MCF 10A (cell line): ENCODE data around the gene RIMS4. TPM values are rescaled to one million over a fixed set of nuclear protein-coding genes. Genes with fewer than 3 reads are reported as not detected.

Experiments
- BruUV-seq: library from RNA; stranded (reverse); fragments of 400-500 nt; replicated peaks from 2 replicates; lab custom pipeline; 2021; lab: Mats Ljungman, UMichigan
- CTCF ChIA-PET: fragments of 300-600 bp; sonication (Branson Sonifier 250); formaldehyde crosslinking; extraction: SDS; loops from one replicate; lab custom pipeline; 2021; ENCODE audit warnings: antibody characterized with exemption, inconsistent platforms; lab: Yijun Ruan, JAX
- POLR2A ChIA-PET: fragments of 300-600, 350-650 bp; sonication (Branson Sonifier 250); formaldehyde crosslinking; extraction: SDS; loops from one replicate; lab custom pipeline; 2020; ENCODE audit warnings: antibody characterized with exemption, inconsistent platforms; lab: Yijun Ruan, JAX
- DNase-seq: peaks from one replicate; pipeline ENCODE4 v3.0.0-alpha.2; 2018; ENCODE audit not compliant: unreplicated experiment
- H3K27ac Mint-ChIP-seq: one replicate; pipeline ENCODE4 v1.8.0; 2022; ENCODE audit warnings: mild to moderate bottlenecking, low read depth, mixed read lengths; ENCODE audit not compliant: unreplicated experiment
- H3K27me3 Mint-ChIP-seq: one replicate; pipeline ENCODE4 v1.8.0; 2022; ENCODE audit warnings: mixed read lengths; ENCODE audit not compliant: insufficient read depth, unreplicated experiment
- H3K36me3 Mint-ChIP-seq: one replicate; pipeline ENCODE4 v1.8.0; 2022; ENCODE audit warnings: mild to moderate bottlenecking, moderate library complexity, mixed read lengths; ENCODE audit not compliant: insufficient read depth, unreplicated experiment
- H3K4me1 Mint-ChIP-seq: one replicate; pipeline ENCODE4 v1.8.0; 2022; ENCODE audit warnings: mixed read lengths; ENCODE audit not compliant: insufficient read depth, unreplicated experiment
- H3K4me3 Mint-ChIP-seq: one replicate; pipeline ENCODE4 v1.8.0; 2022; ENCODE audit warnings: mild to moderate bottlenecking, moderate library complexity, mixed read lengths; ENCODE audit not compliant: unreplicated experiment
- H3K9me3 Mint-ChIP-seq: one replicate; pipeline ENCODE4 v1.8.0; 2022; ENCODE audit warnings: mixed read lengths; ENCODE audit not compliant: unreplicated experiment
- intact Hi-C: fragments of 100-400 bp; cut with micrococcal nuclease; formaldehyde crosslinking; loops from 2 replicates; pipeline ENCODE4 v1.14.1; 2022
- total RNA-seq: library from RNA; stranded (reverse); gene quantifications from 2 replicates; pipeline ENCODE4 v1.2.3, GENCODE V29; 2022
- TF ChIP-seq, protein P1 (sequence below): fragments of 200-600 bp; IDR thresholded peaks from one replicate; pipeline ENCODE4 v1.8.0; 2022; ENCODE audit warnings: antibody characterized with exemption, mild to moderate bottlenecking; ENCODE audit not compliant: unreplicated experiment

Gene RIMS4
- total RNA-seq, 1 experiment from 2014 or later, result not detected

DNA sequence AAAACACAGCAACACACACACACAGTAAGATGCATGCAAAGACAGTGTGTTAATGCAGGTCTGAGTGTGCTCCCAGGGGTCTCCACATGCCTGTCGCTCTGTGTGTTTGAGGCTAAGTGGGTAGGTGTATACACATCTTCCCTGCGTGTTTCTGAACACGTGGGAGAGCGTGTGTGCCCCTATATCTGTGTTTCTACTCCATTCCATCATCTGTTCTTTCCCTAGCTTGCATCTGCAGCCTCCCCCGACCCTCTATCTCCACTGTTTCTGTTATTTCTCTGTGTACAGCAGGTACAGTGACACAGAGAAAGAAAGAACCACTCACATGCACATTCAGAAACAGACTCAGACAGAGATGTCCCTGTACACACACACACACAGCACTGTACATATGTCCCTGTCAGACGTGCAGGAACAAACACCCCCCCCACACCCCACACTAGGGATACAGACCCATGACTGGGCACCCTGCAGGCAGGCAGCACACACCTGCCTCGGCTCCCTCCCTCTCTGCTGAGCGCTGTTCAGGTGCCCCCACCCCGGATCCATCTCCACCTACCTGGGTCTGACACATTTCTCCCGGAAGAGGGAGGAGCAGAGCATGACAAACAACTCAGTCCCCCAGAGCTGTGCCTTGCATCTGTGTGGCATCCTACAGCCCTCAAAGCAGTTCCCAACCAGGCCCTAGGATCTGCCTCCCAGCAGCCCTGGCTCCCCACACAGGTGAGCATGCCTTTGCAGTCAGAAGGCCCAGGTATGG is 37.1 kb downstream of the RIMS4 start:
- no TSS peak for BruUV-seq
- no peaks in the 10 kb centered on the region for H3K4me1 Mint-ChIP-seq
- TF ChIP-seq, protein P1, sequence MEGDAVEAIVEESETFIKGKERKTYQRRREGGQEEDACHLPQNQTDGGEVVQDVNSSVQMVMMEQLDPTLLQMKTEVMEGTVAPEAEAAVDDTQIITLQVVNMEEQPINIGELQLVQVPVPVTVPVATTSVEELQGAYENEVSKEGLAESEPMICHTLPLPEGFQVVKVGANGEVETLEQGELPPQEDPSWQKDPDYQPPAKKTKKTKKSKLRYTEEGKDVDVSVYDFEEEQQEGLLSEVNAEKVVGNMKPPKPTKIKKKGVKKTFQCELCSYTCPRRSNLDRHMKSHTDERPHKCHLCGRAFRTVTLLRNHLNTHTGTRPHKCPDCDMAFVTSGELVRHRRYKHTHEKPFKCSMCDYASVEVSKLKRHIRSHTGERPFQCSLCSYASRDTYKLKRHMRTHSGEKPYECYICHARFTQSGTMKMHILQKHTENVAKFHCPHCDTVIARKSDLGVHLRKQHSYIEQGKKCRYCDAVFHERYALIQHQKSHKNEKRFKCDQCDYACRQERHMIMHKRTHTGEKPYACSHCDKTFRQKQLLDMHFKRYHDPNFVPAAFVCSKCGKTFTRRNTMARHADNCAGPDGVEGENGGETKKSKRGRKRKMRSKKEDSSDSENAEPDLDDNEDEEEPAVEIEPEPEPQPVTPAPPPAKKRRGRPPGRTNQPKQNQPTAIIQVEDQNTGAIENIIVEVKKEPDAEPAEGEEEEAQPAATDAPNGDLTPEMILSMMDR, result no peak
- H3K27me3 Mint-ChIP-seq, result peaks cover 18% of the 10 kb centered on the region
- H3K4me3 Mint-ChIP-seq, result no peak overlapping the region
- ChIA-PET POLR2A (interaction anchor here (0.6 to 1.1 kb wide), 5 partner anchors 9 to 330 kb away, joined by 3 to 4 read pairs (median 3); no protein-coding TSS in a partner anchor), CTCF (interaction anchor here (0.7 to 1.9 kb wide), 3 partner anchors 11 to 94 kb away, joined by 3 to 8 read pairs (median 4); no protein-coding TSS in a partner anchor)
- no peaks in the 10 kb centered on the region for H3K36me3 Mint-ChIP-seq
- no peak for DNase-seq
- no peaks in the 10 kb centered on the region for H3K9me3 Mint-ChIP-seq
- no peak overlapping the region for H3K27ac Mint-ChIP-seq
- intact Hi-C loops, result no loop called here

DNA sequence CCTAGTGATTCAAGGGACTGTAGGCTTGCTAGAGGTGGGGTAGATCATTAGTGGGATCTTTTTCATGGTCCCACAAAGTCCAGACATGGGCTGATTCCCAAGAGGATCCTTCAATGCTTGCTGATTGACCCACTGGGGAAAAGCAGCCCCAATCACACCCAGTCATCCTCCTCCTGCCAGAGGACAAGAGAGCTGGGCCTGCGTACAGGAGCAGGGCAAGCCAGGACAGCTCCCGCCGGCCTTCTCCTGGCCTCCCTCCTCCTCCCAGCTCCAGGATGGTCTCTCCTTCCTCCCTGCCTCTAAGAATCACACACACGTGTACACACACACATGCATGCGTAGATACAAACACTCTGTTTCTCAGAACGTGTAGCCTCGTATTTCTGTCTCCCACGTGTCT is 37.7 kb downstream of the RIMS4 start:
- H3K9me3 Mint-ChIP-seq, result no peaks in the 10 kb centered on the region
- peaks cover 20% of the 10 kb centered on the region for H3K27me3 Mint-ChIP-seq
- H3K4me3 Mint-ChIP-seq, result no peak overlapping the region
- intact Hi-C loops, result no loop called here
- DNase-seq, result peak; percentile 16
- no peak overlapping the region for H3K27ac Mint-ChIP-seq
- ChIA-PET CTCF (interaction anchor here (0.7 to 1.9 kb wide), 3 partner anchors 12 to 95 kb away, joined by 3 to 8 read pairs (median 4); no protein-coding TSS in a partner anchor), POLR2A (interaction anchor here (0.6 to 1.1 kb wide), 5 partner anchors 9 to 330 kb away, joined by 3 to 4 read pairs (median 3); no protein-coding TSS in a partner anchor)
- TF ChIP-seq, protein P1, result no peak
- no TSS peak for BruUV-seq
- no peaks in the 10 kb centered on the region for H3K36me3 Mint-ChIP-seq
- no peaks in the 10 kb centered on the region for H3K4me1 Mint-ChIP-seq

DNA sequence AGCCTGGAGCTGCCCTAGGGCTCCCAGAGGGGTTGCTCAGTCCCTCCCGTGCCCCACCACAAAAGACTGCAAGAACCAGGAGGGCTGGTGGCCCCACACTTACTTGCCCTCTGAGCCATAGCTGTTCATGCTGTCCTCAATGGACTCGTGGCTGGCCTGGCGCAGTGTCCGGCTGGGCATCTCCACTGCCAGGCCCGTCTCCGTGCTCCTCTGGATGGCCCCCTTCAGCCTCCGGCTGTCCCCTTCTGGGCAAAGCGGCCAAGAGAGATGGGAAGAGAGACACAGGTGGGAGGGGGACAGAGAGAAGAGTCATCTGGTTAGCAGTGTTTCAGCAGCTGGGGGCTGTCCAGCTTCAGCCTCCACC is 39.2 kb downstream of the RIMS4 start:
- TF ChIP-seq, protein P1, result no peak
- Mint-ChIP-seq H3K36me3 (no peaks in the 10 kb centered on the region), H3K9me3 (peaks cover 4% of the 10 kb centered on the region), H3K27me3 (peaks cover 27% of the 10 kb centered on the region), H3K27ac (no peak overlapping the region), H3K4me1 (peaks cover 4% of the 10 kb centered on the region), H3K4me3 (no peak overlapping the region)
- no TSS peak for BruUV-seq
- intact Hi-C loops, result no loop called here
- POLR2A ChIA-PET, result interaction anchor here (0.7 kb wide), 1 partner anchor 23 kb away, joined by 3 read pairs; no protein-coding TSS in a partner anchor
- CTCF ChIA-PET, result interaction anchor here (1.0 to 1.9 kb wide), 4 partner anchors 23 to 96 kb away, joined by 3 to 8 read pairs (median 4); no protein-coding TSS in a partner anchor
- no peak for DNase-seq

DNA sequence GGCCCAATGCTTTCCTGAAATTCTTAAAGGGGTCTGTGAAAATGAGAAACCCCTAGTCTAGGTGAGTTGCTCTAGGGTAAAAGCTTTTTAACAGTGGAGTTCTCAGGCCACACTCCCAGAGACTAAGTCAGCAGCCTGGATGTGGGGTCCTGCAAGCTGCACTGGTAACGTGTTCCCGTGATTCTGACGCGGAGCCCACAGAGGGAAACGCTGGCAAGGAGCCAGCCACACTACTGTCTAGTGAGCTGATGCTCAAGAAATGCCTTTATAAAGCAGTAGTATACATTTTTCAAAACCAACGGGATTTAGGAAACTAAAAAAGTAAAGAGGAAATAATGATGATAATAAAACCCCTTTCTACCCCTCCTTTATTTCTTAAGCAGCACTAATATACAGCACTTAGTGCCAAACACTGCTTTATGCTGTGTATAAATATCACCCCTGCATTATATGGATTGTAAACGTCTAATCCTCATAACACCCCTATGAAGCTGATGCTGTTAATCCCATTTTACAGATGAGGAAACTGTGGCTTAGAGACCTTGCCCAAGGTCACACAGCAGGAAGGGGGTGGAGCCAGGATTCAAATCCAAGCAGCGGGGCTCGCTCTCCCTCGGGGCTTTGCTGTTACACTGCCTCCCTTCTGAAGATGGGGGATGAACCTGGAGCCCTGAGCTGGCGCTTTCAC is 39.7 kb downstream of the RIMS4 start:
- DNase-seq, result no peak
- Mint-ChIP-seq H3K4me3 (no peak overlapping the region), H3K36me3 (no peaks in the 10 kb centered on the region), H3K27ac (no peak overlapping the region), H3K9me3 (peaks cover 8% of the 10 kb centered on the region), H3K27me3 (peaks cover 32% of the 10 kb centered on the region), H3K4me1 (peaks cover 9% of the 10 kb centered on the region)
- POLR2A ChIA-PET, result interaction anchor here (0.7 kb wide), 1 partner anchor 23 kb away, joined by 3 read pairs; no protein-coding TSS in a partner anchor
- intact Hi-C loops, result no loop called here
- BruUV-seq, result no TSS peak
- CTCF ChIA-PET, result interaction anchor here (0.6 to 1.1 kb wide), 5 partner anchors 10 to 97 kb away, joined by 3 to 5 read pairs (median 3); no protein-coding TSS in a partner anchor
- TF ChIP-seq, protein P1, result no peak
